ENCODE results near the gene CACNA2D3. TPM values are rescaled to one million over a fixed set of nuclear protein-coding genes. Genes with fewer than 3 reads are reported as not detected.

CACNA2D3 gene
- total RNA-seq, 1 experiment from 2014 or later: 0.59 TPM

DNA sequence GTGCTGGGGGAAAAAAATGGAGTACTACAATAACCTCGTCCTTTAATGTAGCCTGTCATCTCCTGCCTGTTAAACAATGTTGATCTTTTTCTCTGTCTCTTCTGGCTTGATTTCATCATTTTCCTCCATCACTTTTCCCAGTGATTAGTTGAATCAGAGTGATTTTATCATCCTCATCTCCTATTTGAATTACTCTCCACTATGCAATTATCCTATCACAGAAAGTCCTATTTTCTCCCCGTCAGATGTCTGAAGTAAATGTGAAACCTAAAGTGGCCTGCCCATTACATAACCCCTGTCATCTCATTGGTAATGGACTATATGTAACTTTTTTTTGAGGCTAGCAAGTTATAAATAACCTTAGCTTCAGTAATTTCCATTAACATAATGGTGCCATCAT is 201.8 kb downstream of the CACNA2D3 start:
- Histone ChIP-seq H3K36me3 (ENCODE audit: low read depth) (no peaks in the 10 kb centered on the region), H3F3A (ENCODE audit: insufficient read depth, low read depth) (no peaks in the 10 kb centered on the region), H3K79me2 (ENCODE audit: low read depth) (no peaks in the 10 kb centered on the region), H3K9me2 (ENCODE audit: insufficient read depth) (no peaks in the 10 kb centered on the region), H2AFZ (no peak overlapping the region), H3K27me3 (ENCODE audit: insufficient read depth, low read depth) (no peaks in the 10 kb centered on the region), H4K20me1 (ENCODE audit: insufficient read depth) (no peaks in the 10 kb centered on the region), H3K27ac (no peak overlapping the region), H3K4me2 (no peak overlapping the region), H3K4me3 (no peak overlapping the region), H3K4me1 (replicated peaks; ENCODE audit: insufficient read depth) (no peaks in the 10 kb centered on the region), H3K9me3 (ENCODE audit: insufficient read depth, low read depth) (no peaks in the 10 kb centered on the region)
- ChIA-PET POLR2A (ENCODE audit: unreplicated experiment) (no interaction called here), CTCF (no interaction called here)
- no TSS peak for BruUV-seq (replicated peaks)
- no peak for TF ChIP-seq EZH2 (IDR thresholded peaks at IDR 0.05; ENCODE audit: low read depth)
- TF ChIP-seq, protein P1, sequence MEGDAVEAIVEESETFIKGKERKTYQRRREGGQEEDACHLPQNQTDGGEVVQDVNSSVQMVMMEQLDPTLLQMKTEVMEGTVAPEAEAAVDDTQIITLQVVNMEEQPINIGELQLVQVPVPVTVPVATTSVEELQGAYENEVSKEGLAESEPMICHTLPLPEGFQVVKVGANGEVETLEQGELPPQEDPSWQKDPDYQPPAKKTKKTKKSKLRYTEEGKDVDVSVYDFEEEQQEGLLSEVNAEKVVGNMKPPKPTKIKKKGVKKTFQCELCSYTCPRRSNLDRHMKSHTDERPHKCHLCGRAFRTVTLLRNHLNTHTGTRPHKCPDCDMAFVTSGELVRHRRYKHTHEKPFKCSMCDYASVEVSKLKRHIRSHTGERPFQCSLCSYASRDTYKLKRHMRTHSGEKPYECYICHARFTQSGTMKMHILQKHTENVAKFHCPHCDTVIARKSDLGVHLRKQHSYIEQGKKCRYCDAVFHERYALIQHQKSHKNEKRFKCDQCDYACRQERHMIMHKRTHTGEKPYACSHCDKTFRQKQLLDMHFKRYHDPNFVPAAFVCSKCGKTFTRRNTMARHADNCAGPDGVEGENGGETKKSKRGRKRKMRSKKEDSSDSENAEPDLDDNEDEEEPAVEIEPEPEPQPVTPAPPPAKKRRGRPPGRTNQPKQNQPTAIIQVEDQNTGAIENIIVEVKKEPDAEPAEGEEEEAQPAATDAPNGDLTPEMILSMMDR (conservative IDR thresholded peaks at IDR 0.05): no peak
- intact Hi-C loops (cut with micrococcal nuclease; ENCODE audit: unreplicated experiment): no loop called here
- DNase-seq: no peak

DNA sequence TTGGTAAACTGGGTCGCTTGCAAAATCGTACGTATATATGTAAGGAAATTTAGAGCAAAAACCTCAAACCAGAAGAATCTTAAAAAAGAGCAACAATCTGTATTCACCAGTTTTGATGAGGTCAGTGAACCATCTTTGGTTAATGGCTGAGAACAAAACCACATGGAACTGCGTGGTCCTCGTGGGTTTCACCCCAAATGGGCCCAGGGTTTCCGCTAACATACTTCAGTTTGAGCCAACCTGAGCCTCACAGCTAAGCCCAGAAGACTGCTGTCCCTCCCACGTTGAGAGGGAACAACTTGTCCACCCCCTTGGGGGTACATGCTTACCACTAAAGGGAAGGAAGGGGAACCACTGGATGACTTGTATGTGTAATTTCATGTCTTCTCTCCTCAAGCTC is 204.6 kb downstream of the CACNA2D3 start:
- CTCF ChIA-PET: no interaction called here

DNA sequence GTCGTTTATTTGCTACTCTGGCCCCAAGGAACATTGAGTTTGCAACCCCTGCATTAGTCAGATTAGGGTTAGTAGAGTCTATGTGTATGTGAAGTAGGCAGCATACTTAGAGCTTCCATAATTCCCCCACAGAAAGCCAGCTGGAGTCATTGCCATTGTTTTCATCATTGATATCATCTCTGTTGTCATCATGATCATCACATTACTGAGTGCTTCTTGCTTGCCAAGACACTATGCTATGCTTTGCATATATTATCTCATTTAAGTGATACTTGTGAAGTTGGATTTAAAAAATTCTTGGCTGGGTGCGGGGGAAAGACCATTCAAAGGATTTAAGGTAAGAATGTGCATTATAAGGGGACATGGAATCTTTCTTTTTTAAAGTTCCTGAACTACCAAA is 209.0 kb downstream of the CACNA2D3 start:
- no peaks in the 10 kb centered on the region for H3F3A ChIP-seq (ENCODE audit: insufficient read depth, low read depth)
- ChIA-PET POLR2A (ENCODE audit: unreplicated experiment) (no interaction called here), CTCF (no interaction called here)
- H3K4me3 ChIP-seq: no peak overlapping the region
- no peaks in the 10 kb centered on the region for H3K9me2 ChIP-seq (ENCODE audit: insufficient read depth)
- H3K4me2 ChIP-seq: no peak overlapping the region
- H2AFZ ChIP-seq: no peak overlapping the region
- peaks cover 27% of the 10 kb centered on the region; the same call in 1 of the 2 replicates for H3K27me3 ChIP-seq (ENCODE audit: insufficient read depth, low read depth)
- BruUV-seq (replicated peaks): no TSS peak
- H3K27ac ChIP-seq: no peak overlapping the region
- H3K4me1 ChIP-seq (replicated peaks; ENCODE audit: insufficient read depth): no peaks in the 10 kb centered on the region
- no peak for DNase-seq
- H4K20me1 ChIP-seq (ENCODE audit: insufficient read depth): no peaks in the 10 kb centered on the region
- no peaks in the 10 kb centered on the region for H3K9me3 ChIP-seq (ENCODE audit: insufficient read depth, low read depth)
- TF ChIP-seq, protein P1 (conservative IDR thresholded peaks at IDR 0.05): no peak
- no peak for TF ChIP-seq EZH2 (IDR thresholded peaks at IDR 0.05; ENCODE audit: low read depth)
- H3K79me2 ChIP-seq (ENCODE audit: low read depth): no peaks in the 10 kb centered on the region
- H3K36me3 ChIP-seq (ENCODE audit: low read depth): no peaks in the 10 kb centered on the region
- intact Hi-C loops (cut with micrococcal nuclease; ENCODE audit: unreplicated experiment): no loop called here

More for the DNA sequence above, 204.6 kb downstream of the CACNA2D3 start:
- Histone ChIP-seq H2AFZ (no peak overlapping the region), H3K27me3 (ENCODE audit: insufficient read depth, low read depth) (no peaks in the 10 kb centered on the region), H3K4me1 (replicated peaks; ENCODE audit: insufficient read depth) (no peaks in the 10 kb centered on the region), H3K36me3 (ENCODE audit: low read depth) (no peaks in the 10 kb centered on the region), H4K20me1 (ENCODE audit: insufficient read depth) (no peaks in the 10 kb centered on the region), H3F3A (ENCODE audit: insufficient read depth, low read depth) (no peaks in the 10 kb centered on the region), H3K9me2 (ENCODE audit: insufficient read depth) (no peaks in the 10 kb centered on the region), H3K4me3 (no peak overlapping the region), H3K4me2 (no peak overlapping the region), H3K79me2 (ENCODE audit: low read depth) (no peaks in the 10 kb centered on the region), H3K27ac (no peak overlapping the region), H3K9me3 (ENCODE audit: insufficient read depth, low read depth) (no peaks in the 10 kb centered on the region)
- TF ChIP-seq EZH2 (IDR thresholded peaks at IDR 0.05; ENCODE audit: low read depth): no peak
- TF ChIP-seq, protein P1 (conservative IDR thresholded peaks at IDR 0.05): no peak
- no peak for DNase-seq
- intact Hi-C loops (cut with micrococcal nuclease; ENCODE audit: unreplicated experiment): no loop called here
- BruUV-seq (replicated peaks): no TSS peak
- POLR2A ChIA-PET (ENCODE audit: unreplicated experiment): no interaction called here

Measured in PC-9 (cell line).